Caki2 (cell line): ENCODE results near the gene ERC1. TPM values are rescaled to one million over a fixed set of nuclear protein-coding genes. Genes with fewer than 3 reads are reported as not detected.

Source experiments
- DNase-seq: peaks from one replicate; pipeline ENCODE4 v3.0.0-alpha.2; 2015; ENCODE audit warnings: low read depth
- in situ Hi-C: cut with HindIII; loops from 2 replicates; pipeline ENCODE4 v1.10.0; 2016; ENCODE audit warnings: low sequenced_read_pairs, low pct_unique_long_range_greater_than_20kb, mixed read lengths
- total RNA-seq: library from RNA; depleted of rRNA; stranded (reverse); fragments of >200 nt; shearing (Covaris generic); gene quantifications from 2 replicates; pipeline ENCODE4 v1.2.3, GENCODE V29; 2014; ENCODE audit warnings: low replicate concordance; rRNA removed

Gene ERC1
- total RNA-seq, 1 experiment from 2014 or later = 11.3 TPM

GRCh38 chr12:1529862-1530591 lies 539.0 kb downstream of the ERC1 start:
- DNase-seq = no peak
- in situ Hi-C loops = no loop called here

- in situ Hi-C loops = no loop called here
- no peak for DNase-seq
Measured at GRCh38 chr12:1530592-1531152, 539.6 kb downstream of the ERC1 start.

- no peak for DNase-seq
- in situ Hi-C loops = no loop called here
Measured at GRCh38 chr12:1531153-1531653, 540.2 kb downstream of the ERC1 start.

GRCh38 chr12:1531654-1532374 lies 540.8 kb downstream of the ERC1 start:
- in situ Hi-C loops = no loop called here
- no peak for DNase-seq

GRCh38 chr12:1532375-1533165 lies 541.5 kb downstream of the ERC1 start:
- in situ Hi-C loops = no loop called here
- DNase-seq = no peak

- in situ Hi-C loops = no loop called here
- no peak for DNase-seq
Measured at GRCh38 chr12:1533205-1533601, 542.2 kb downstream of the ERC1 start.

GRCh38 chr12:1533602-1534304 lies 542.7 kb downstream of the ERC1 start:
- in situ Hi-C loops = no loop called here
- no peak for DNase-seq

GRCh38 chr12:1534748-1535147 lies 543.7 kb downstream of the ERC1 start:
- in situ Hi-C loops = no loop called here
- DNase-seq = no peak

GRCh38 chr12:1536817-1537216 lies 545.8 kb downstream of the ERC1 start:
- no peak for DNase-seq
- in situ Hi-C loops = no loop called here

- DNase-seq = no peak
- in situ Hi-C loops = no loop called here
Measured at GRCh38 chr12:1539135-1539534, 548.1 kb downstream of the ERC1 start.

GRCh38 chr12:1540690-1541089 lies 549.7 kb downstream of the ERC1 start:
- peak; percentile 49 for DNase-seq

GRCh38 chr12:1542599-1542998 lies 551.6 kb downstream of the ERC1 start:
- in situ Hi-C loops = no loop called here
- no peak for DNase-seq

More at GRCh38 chr12:1540690-1541089, 549.7 kb downstream of the ERC1 start:
- in situ Hi-C loops = no loop called here

GRCh38 chr12:1544996-1545700 lies 554.1 kb downstream of the ERC1 start:
- no peak for DNase-seq
- in situ Hi-C loops = no loop called here

Other genes with a start within 250 kb of the ERC1 start
- gene WNK1, start 238.6 kb upstream of the ERC1 start, total RNA-seq = 17.5 and 26.5 TPM in 2 replicates
- gene RAD52, start 41.5 kb upstream of the ERC1 start, total RNA-seq = 11.1 and 11.9 TPM in 2 replicates